ENCODE results near the gene TBL3. TPM values are rescaled to one million over a fixed set of nuclear protein-coding genes. Genes with fewer than 3 reads are reported as not detected.

TBL3 gene
- total and polyA plus RNA-seq, 4 donors = 23.9 to 58.8 (median 44.1) TPM

DNA sequence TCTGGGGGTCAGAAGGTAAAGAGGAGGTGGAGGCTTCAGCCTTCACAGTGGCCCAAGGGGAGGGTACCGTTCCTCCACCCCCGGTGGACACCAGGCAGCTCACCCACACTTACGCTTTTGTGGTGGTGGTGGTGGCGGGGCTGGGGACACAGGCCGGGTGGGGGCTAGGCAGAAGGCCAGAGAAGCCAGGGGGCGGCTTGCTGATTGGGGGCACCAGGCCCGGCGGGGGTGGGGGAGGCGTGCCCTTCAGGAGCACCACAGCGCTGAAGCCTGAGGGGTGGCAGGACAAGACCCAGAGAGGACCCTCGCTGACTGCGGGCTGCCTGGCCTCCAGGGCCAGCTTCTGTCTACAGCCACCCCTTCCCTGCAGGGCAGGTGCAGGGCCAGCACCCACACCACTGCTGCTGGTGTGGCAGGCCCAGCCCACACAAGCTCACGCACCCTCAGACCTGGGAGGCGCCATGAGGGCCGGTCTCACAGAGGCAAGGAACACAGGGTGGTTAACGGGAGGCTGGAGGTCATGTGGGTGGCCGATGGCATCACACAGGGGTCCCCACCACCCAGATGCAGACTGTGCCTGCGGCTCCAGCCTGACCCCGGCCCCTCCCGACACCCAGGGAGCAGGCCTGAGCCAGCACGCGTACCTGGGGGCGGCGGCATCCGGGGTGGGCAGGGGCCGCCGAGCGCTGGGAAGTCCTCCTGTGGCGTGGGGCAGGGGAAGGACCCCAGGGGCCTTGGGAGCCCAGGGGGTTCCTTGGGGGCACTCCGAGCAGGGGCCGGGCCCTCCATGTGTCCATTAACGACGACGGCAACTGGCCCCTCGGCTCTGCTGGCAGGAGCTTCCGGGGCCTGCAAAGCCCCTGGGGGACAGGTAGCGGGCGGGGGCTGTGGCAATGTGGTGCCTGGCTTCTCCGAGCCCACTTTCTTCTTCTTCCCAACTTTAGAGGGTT is 27.3 kb downstream of the TBL3 start:
- H3K9me3 ChIP-seq (ENCODE audit: control insufficient read depth in 4 of 4, insufficient read depth in 3 of 4, low read length in 3 of 4) = no peaks in the 10 kb centered on the region
- ATAC-seq (ENCODE audit: insufficient read depth, low FRiP score) (no peak), DNase-seq (no peak)
- no peak overlapping the region for H3K9ac ChIP-seq (ENCODE audit: insufficient read depth in 1 of 2, low read length in 2 of 2)
- peaks cover 2 to 58% (median 26%) of the 10 kb centered on the region in 4 donors for H3K36me3 ChIP-seq (ENCODE audit: control insufficient read depth in 4 of 4, insufficient read depth in 4 of 4, low read length in 4 of 4)
- H3K4me1 ChIP-seq (ENCODE audit: control insufficient read depth in 5 of 5, insufficient read depth in 5 of 5, low read length in 5 of 5) = peaks cover 0 to 4% (median 1%) of the 10 kb centered on the region in 5 donors
- H3K27me3 ChIP-seq (ENCODE audit: control insufficient read depth in 3 of 3, insufficient read depth in 3 of 3, low read length in 2 of 3) = no peaks in the 10 kb centered on the region
- no peak overlapping the region for H3K4me3 ChIP-seq
- WGBS, 2 donors = 94 to 97% methylated on average over 34 to 39 of the region's 39 CpGs
- H3K27ac ChIP-seq (ENCODE audit: low read depth in 1 of 2, low read length in 1 of 2) = no peak overlapping the region
- no peak for TF ChIP-seq CTCF (IDR thresholded peaks at IDR 0.05; ENCODE audit: control extremely low read depth, extremely low read depth)

DNA sequence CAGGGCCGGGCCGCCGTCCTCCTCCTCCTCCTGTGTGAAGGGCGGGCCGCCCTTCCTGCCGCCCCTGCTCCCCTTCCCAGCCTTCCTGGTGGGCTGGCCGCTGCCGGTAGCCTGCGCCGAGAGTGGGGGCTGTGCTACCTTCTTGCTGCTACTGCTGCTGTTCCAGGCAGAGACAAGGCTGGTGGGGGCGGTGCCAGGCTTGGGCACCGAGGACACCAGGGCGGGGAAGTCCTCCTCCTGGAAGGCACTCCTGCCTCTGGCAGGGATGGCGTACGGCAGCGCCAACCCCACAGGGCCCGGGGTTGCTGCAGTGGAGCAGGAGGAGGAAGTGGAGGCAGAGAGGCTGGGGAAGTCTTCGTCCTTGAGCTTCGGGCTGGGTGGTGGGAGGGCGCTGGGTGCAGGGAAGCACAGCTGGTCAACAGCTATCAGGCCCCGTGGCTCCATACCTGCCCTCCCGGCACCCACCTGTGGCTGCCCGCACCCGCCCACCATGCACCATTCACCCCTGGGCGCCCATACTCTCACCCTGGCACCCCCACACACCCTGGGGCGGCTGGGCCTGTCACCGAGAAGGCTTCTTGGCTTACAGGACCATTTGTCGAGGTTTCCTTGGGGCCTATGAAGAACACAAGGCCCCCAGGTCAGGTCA is 28.1 kb downstream of the TBL3 start:
- DNase-seq (no peak), ATAC-seq (ENCODE audit: insufficient read depth, low FRiP score) (no peak)
- Histone ChIP-seq H3K4me3 (no peak overlapping the region), H3K4me1 (ENCODE audit: control insufficient read depth in 5 of 5, insufficient read depth in 5 of 5, low read length in 5 of 5) (peaks cover 0 to 12% (median 6%) of the 10 kb centered on the region in 5 donors), H3K36me3 (ENCODE audit: control insufficient read depth in 4 of 4, insufficient read depth in 4 of 4, low read length in 4 of 4) (peaks cover 2 to 58% (median 26%) of the 10 kb centered on the region in 4 donors), H3K9me3 (ENCODE audit: control insufficient read depth in 4 of 4, insufficient read depth in 3 of 4, low read length in 3 of 4) (no peaks in the 10 kb centered on the region), H3K27me3 (ENCODE audit: control insufficient read depth in 3 of 3, insufficient read depth in 3 of 3, low read length in 2 of 3) (no peaks in the 10 kb centered on the region), H3K9ac (ENCODE audit: insufficient read depth in 1 of 2, low read length in 2 of 2) (no peak overlapping the region), H3K27ac (ENCODE audit: low read depth in 1 of 2, low read length in 1 of 2) (no peak overlapping the region)
- no peak for TF ChIP-seq CTCF (IDR thresholded peaks at IDR 0.05; ENCODE audit: control extremely low read depth, extremely low read depth)
- WGBS, 2 donors = 92 to 94% methylated on average over 27 to 28 of the region's 28 CpGs

DNA sequence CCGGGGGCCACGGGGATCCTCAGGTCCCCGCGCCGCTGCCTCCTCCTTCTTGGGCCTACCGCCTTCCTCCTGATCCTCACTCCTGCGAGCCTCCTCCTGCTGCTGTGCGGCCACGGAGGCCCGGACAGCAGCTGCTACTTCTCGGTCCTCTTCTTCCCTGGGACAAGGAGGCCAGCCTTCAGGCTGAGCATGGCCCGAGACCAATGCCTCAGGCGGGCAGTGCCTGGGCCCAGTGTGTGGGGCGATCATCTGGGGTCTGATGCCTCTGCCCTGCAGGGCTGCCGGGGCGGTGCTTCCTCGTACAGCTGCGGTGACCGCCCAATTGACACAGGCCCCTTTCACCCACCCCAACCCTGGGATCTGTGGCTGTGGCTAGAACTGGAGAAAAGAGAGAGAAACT is 29.2 kb downstream of the TBL3 start:
- no peaks in the 10 kb centered on the region for H3K27me3 ChIP-seq (ENCODE audit: control insufficient read depth in 3 of 3, insufficient read depth in 3 of 3, low read length in 2 of 3)
- no peak overlapping the region for H3K27ac ChIP-seq (ENCODE audit: low read depth in 1 of 2, low read length in 1 of 2)
- peaks cover 0 to 58% (median 26%) of the 10 kb centered on the region in 4 donors for H3K36me3 ChIP-seq (ENCODE audit: control insufficient read depth in 4 of 4, insufficient read depth in 4 of 4, low read length in 4 of 4)
- H3K4me1 ChIP-seq (ENCODE audit: control insufficient read depth in 5 of 5, insufficient read depth in 5 of 5, low read length in 5 of 5) = peaks cover 0 to 21% (median 6%) of the 10 kb centered on the region in 5 donors
- H3K4me3 ChIP-seq = no peak overlapping the region
- DNase-seq = no peak
- no peak for ATAC-seq (ENCODE audit: insufficient read depth, low FRiP score)
- no peak for TF ChIP-seq CTCF (IDR thresholded peaks at IDR 0.05; ENCODE audit: control extremely low read depth, extremely low read depth)
- H3K9me3 ChIP-seq (ENCODE audit: control insufficient read depth in 4 of 4, insufficient read depth in 3 of 4, low read length in 3 of 4) = no peaks in the 10 kb centered on the region
- 96 to 97% methylated on average over 19 of the region's 19 CpGs for WGBS, 2 donors
- no peak overlapping the region for H3K9ac ChIP-seq (ENCODE audit: insufficient read depth in 1 of 2, low read length in 2 of 2)
